Mesendoderm (in vitro differentiated cells): Measurements from ENCODE around the gene SMC3.
"Not testable (repeated sequence)": the region's sequence is repeated elsewhere in the genome, so short reads cannot be mapped to it uniquely, and the experiment has no call there.

ENCODE experiments used
- DNase-seq: peaks from one replicate; pipeline ENCODE4 v3.0.0; 2013
- H2AK5ac ChIP-seq: 2 replicates; pipeline ENCODE4 v1.6.1; 2013; ENCODE audit warnings: low read length, inconsistent platforms
- H2BK120ac ChIP-seq: 2 replicates; pipeline ENCODE4 v1.6.1; 2013; ENCODE audit warnings: low read depth, mild to moderate bottlenecking, low read length, moderate library complexity, mixed read lengths
- H2BK15ac ChIP-seq: replicated peaks from 2 replicates; pipeline ENCODE4 v1.6.1; 2013; ENCODE audit warnings: low read depth, mild to moderate bottlenecking, moderate library complexity
- H2BK5ac ChIP-seq: 2 replicates; pipeline ENCODE4 v1.6.1; 2013; ENCODE audit warnings: low read length, inconsistent platforms
- H3K18ac ChIP-seq: 2 replicates; pipeline ENCODE4 v1.6.1; 2013; ENCODE audit warnings: mild to moderate bottlenecking, low read length, mixed read lengths
- H3K23ac ChIP-seq: one replicate; pipeline ENCODE4 v1.6.1; 2013; ENCODE audit warnings: low read length
- H3K27ac ChIP-seq: 2 replicates; pipeline ENCODE4 v1.5.1; 2013; ENCODE audit warnings: low read depth, mild to moderate bottlenecking, inconsistent platforms, low read length, moderate library complexity
- H3K27me3 ChIP-seq: 2 replicates; pipeline ENCODE4 v1.6.1; 2013; ENCODE audit warnings: low read length, control low read depth, mild to moderate bottlenecking, inconsistent platforms; ENCODE audit not compliant: insufficient read depth, poor library complexity
- H3K36me3 ChIP-seq: 2 replicates; pipeline ENCODE4 v1.6.1; 2013; ENCODE audit warnings: low read length, inconsistent platforms; ENCODE audit not compliant: control insufficient read depth, insufficient read depth
- H3K4ac ChIP-seq: one replicate; pipeline ENCODE4 v1.6.1; 2013; ENCODE audit warnings: low read depth, mild to moderate bottlenecking, low read length, moderate library complexity
- H3K4me1 ChIP-seq: 2 replicates; pipeline ENCODE4 v1.6.1; 2013; ENCODE audit warnings: low read depth, low read length, inconsistent platforms; ENCODE audit not compliant: control insufficient read depth
- H3K4me2 ChIP-seq: 2 replicates; pipeline ENCODE4 v1.6.1; 2013; ENCODE audit warnings: low read length
- H3K4me3 ChIP-seq: 2 replicates; pipeline ENCODE4 v1.5.1; 2013; ENCODE audit warnings: mild to moderate bottlenecking, low read length
- H3K56ac ChIP-seq: one replicate; pipeline ENCODE4 v1.6.1; 2013; ENCODE audit warnings: low read length
- H3K79me1 ChIP-seq: 2 replicates; pipeline ENCODE4 v1.6.1; 2013; ENCODE audit warnings: low read length, inconsistent platforms
- H3K79me2 ChIP-seq: 2 replicates; pipeline ENCODE4 v1.6.1; 2013; ENCODE audit warnings: mild to moderate bottlenecking, low read length; ENCODE audit not compliant: control insufficient read depth, insufficient read depth
- H3K9ac ChIP-seq: 2 replicates; pipeline ENCODE4 v1.6.1; 2013; ENCODE audit warnings: low read length, inconsistent platforms
- H4K5ac ChIP-seq: one replicate; pipeline ENCODE4 v1.6.1; 2013; ENCODE audit warnings: low read length
- H4K8ac ChIP-seq: one replicate; pipeline ENCODE4 v1.6.1; 2013; ENCODE audit warnings: low read depth, mild to moderate bottlenecking, control low read depth, low read length, moderate library complexity
- WGBS: extraction: QIAGEN DNeasy Blood & Tissue Kit; methylation state at CpG from one replicate; pipeline ENCODE4 v1.1.7; 2013; ENCODE audit warnings: low lambda C conversion rate, missing lambda C conversion rate; ENCODE audit not compliant: insufficient coverage; ENCODE audit errors: extremely low coverage; 5-methylcytosine and 5-hydroxymethylcytosine counted together

SMC3 gene

GRCh38 chr10:110530131-110530831 is 37.2 kb upstream of the SMC3 start:
- Histone ChIP-seq H3K23ac (no peak overlapping the region), H3K36me3 (no peaks in the 10 kb centered on the region), H2BK5ac (peak overlapping the region; percentile 72), H4K8ac (no peak overlapping the region), H3K4ac (peak overlapping the region; percentile 44), H3K79me2 (no peaks in the 10 kb centered on the region), H2BK15ac (peak overlapping the region; percentile 10), H3K27ac (peak overlapping the region; percentile 83), H3K56ac (peak overlapping the region; percentile 80), H2BK120ac (peak overlapping the region; percentile 50), H3K4me1 (peaks cover 16% of the 10 kb centered on the region), H3K18ac (peak overlapping the region; percentile 53), H4K5ac (no peak overlapping the region), H3K9ac (peak overlapping the region; percentile 51), H3K27me3 (no peaks in the 10 kb centered on the region), H2AK5ac (no peak overlapping the region), H3K79me1 (no peaks in the 10 kb centered on the region), H3K4me3 (no peak overlapping the region), H3K4me2 (peak overlapping the region; percentile 19)
- DNase-seq = peak; percentile 97
- no CpG with 5 or more reads among the region's 35 CpGs for WGBS

GRCh38 chr10:110531687-110532086 is 35.8 kb upstream of the SMC3 start:
- no peak overlapping the region for H4K8ac ChIP-seq
- H3K4me3 ChIP-seq = no peak overlapping the region
- H3K36me3 ChIP-seq = no peaks in the 10 kb centered on the region
- peaks cover 16% of the 10 kb centered on the region for H3K4me1 ChIP-seq
- no peak overlapping the region for H3K4me2 ChIP-seq
- H2AK5ac ChIP-seq = no peak overlapping the region
- no peak overlapping the region for H2BK15ac ChIP-seq
- no peaks in the 10 kb centered on the region for H3K79me1 ChIP-seq
- H3K9ac ChIP-seq = no peak overlapping the region
- H3K4ac ChIP-seq = peak overlapping the region; percentile 78
- H3K23ac ChIP-seq = no peak overlapping the region
- H3K56ac ChIP-seq = no peak overlapping the region
- DNase-seq = no peak
- no peak overlapping the region for H2BK5ac ChIP-seq
- H3K27ac ChIP-seq = no peak overlapping the region
- peak overlapping the region; percentile 33 for H3K18ac ChIP-seq
- WGBS = no CpG with 5 or more reads among the region's 2 CpGs
- no peak overlapping the region for H2BK120ac ChIP-seq
- H4K5ac ChIP-seq = no peak overlapping the region
- no peaks in the 10 kb centered on the region for H3K27me3 ChIP-seq
- H3K79me2 ChIP-seq = no peaks in the 10 kb centered on the region

GRCh38 chr10:110532628-110533027 is 34.9 kb upstream of the SMC3 start:
- H3K4me2 ChIP-seq, H3K79me1 ChIP-seq, H2BK15ac ChIP-seq, DNase-seq, H2BK120ac ChIP-seq, H3K36me3 ChIP-seq, H3K27me3 ChIP-seq, H3K4me3 ChIP-seq, H3K27ac ChIP-seq, H3K79me2 ChIP-seq, H3K23ac ChIP-seq, H4K8ac ChIP-seq, H3K4ac ChIP-seq, H3K9ac ChIP-seq, H4K5ac ChIP-seq: not testable (repeated sequence)
- peak overlapping the region; percentile 21 for H3K18ac ChIP-seq
- H3K56ac ChIP-seq = peak overlapping the region; percentile 61
- H3K4me1 ChIP-seq = peaks cover 14% of the 10 kb centered on the region
- peak overlapping the region; percentile 58 for H2BK5ac ChIP-seq
- WGBS = no CpG with 5 or more reads among the region's 4 CpGs
- H2AK5ac ChIP-seq = peak overlapping the region; percentile 60

GRCh38 chr10:110533149-110533548 is 34.3 kb upstream of the SMC3 start:
- H3K4me2 ChIP-seq = no peak overlapping the region
- H3K4ac ChIP-seq = no peak overlapping the region
- peak overlapping the region; percentile 18 for H3K9ac ChIP-seq
- H3K79me1 ChIP-seq = no peaks in the 10 kb centered on the region
- peak overlapping the region; percentile 71 for H3K56ac ChIP-seq
- no peak overlapping the region for H4K8ac ChIP-seq
- H3K36me3 ChIP-seq = no peaks in the 10 kb centered on the region
- no peak overlapping the region for H2BK120ac ChIP-seq
- no peak overlapping the region for H2BK15ac ChIP-seq
- H3K4me1 ChIP-seq = peaks cover 11% of the 10 kb centered on the region
- no peaks in the 10 kb centered on the region for H3K27me3 ChIP-seq
- peak overlapping the region; percentile 71 for H2BK5ac ChIP-seq
- no peak overlapping the region for H2AK5ac ChIP-seq
- no peak overlapping the region for H3K18ac ChIP-seq
- H4K5ac ChIP-seq = no peak overlapping the region
- no peak overlapping the region for H3K4me3 ChIP-seq
- no peak overlapping the region for H3K27ac ChIP-seq
- H3K23ac ChIP-seq = no peak overlapping the region
- DNase-seq = no peak
- WGBS = no CpG with 5 or more reads among the region's 3 CpGs
- no peaks in the 10 kb centered on the region for H3K79me2 ChIP-seq

- Histone ChIP-seq H3K79me1 (no peaks in the 10 kb centered on the region), H3K79me2 (no peaks in the 10 kb centered on the region), H3K4me3 (no peak overlapping the region), H3K36me3 (no peaks in the 10 kb centered on the region), H3K56ac (no peak overlapping the region), H2BK5ac (no peak overlapping the region), H3K27me3 (no peaks in the 10 kb centered on the region), H3K23ac (no peak overlapping the region), H4K5ac (no peak overlapping the region), H3K4me1 (peaks cover 7% of the 10 kb centered on the region), H4K8ac (no peak overlapping the region), H2BK15ac (no peak overlapping the region), H3K9ac (no peak overlapping the region), H2BK120ac (no peak overlapping the region), H3K4ac (no peak overlapping the region), H3K27ac (no peak overlapping the region), H3K4me2 (no peak overlapping the region), H2AK5ac (no peak overlapping the region), H3K18ac (no peak overlapping the region)
- no CpG with 5 or more reads among the region's 2 CpGs for WGBS
- DNase-seq = no peak
These were observed 32.9 kb upstream of the SMC3 start for GRCh38 chr10:110534571-110534970.
